Heart left ventricle (tissue), 16 donors: ENCODE results near the gene NR1H3. TPM values are rescaled to one million over a fixed set of nuclear protein-coding genes. Genes with fewer than 3 reads are reported as not detected.

Experiments used
- ATAC-seq, 4 donors: fragments of 200-7000 bp; cut with Tn5 transposase; one replicate each; pipeline ENCODE4 v1.9.1; 2020 to 2022; ENCODE audit warnings: moderate library complexity in 4 of 4, mild to moderate bottlenecking in 3 of 4, moderate number of reproducible peaks in 1 of 4
- DNase-seq, 5 donors: peaks; one replicate each; pipeline ENCODE4 v3.0.0-alpha.2; 2020
- H3K27ac ChIP-seq, 12 donors: fragments of 200-600 bp; sonication (generic) in 4 of 12; one replicate each; pipeline versions ENCODE4 v1.5.0 to v1.8.0; 2016 to 2022; ENCODE audit warnings: mild to moderate bottlenecking in 2 of 12
- H3K27me3 ChIP-seq, 9 donors: fragments of 200-600 bp; sonication (generic) in 2 of 9; one replicate each; pipeline versions ENCODE4 v1.5.1 to v1.8.0; 2016 to 2022; ENCODE audit warnings: mild to moderate bottlenecking in 3 of 9
- H3K36me3 ChIP-seq, 9 donors: fragments of 200-600 bp; sonication (generic) in 2 of 9; one replicate each; pipeline versions ENCODE4 v1.5.0 to v1.8.0; 2018 to 2022; ENCODE audit warnings: mild to moderate bottlenecking in 2 of 9
- H3K4me1 ChIP-seq, 12 donors: fragments of 200-600 bp; sonication (generic) in 4 of 12; one replicate each; pipeline versions ENCODE4 v1.5.0 to v1.8.0; 2016 to 2022; ENCODE audit warnings: mild to moderate bottlenecking in 3 of 12
- H3K4me3 ChIP-seq, 12 donors: fragments of 200-600 bp; sonication (generic) in 4 of 12; one replicate each; pipeline versions ENCODE4 v1.5.0 to v1.8.0; 2017 to 2022; ENCODE audit warnings: mild to moderate bottlenecking in 9 of 12, moderate library complexity in 4 of 12
- H3K9me3 ChIP-seq, 12 donors: fragments of 200-600 bp; sonication (generic) in 4 of 12; one replicate each; pipeline versions ENCODE4 v1.5.0 to v1.8.0; 2016 to 2022; ENCODE audit warnings: mild to moderate bottlenecking in 1 of 12
- POLR2A ChIP-seq, 2 donors: fragments of 450-650 bp; IDR thresholded peaks; one replicate each; pipeline ENCODE4 v1.6.1; 2017; ENCODE audit warnings: antibody characterized with exemption in 2 of 2, mild to moderate bottlenecking in 2 of 2, moderate library complexity in 2 of 2
- WGBS, 4 donors: extraction: QIAGEN DNeasy Blood & Tissue Kit in 2 of 4; methylation state at CpG; one replicate each; pipeline versions ENCODE4 v1.1.5 to v1.1.7; 2013 to 2018; 5-methylcytosine and 5-hydroxymethylcytosine counted together
- intact Hi-C, 10 donors: fragments of 100-400 bp; cut with DNase I; formaldehyde crosslinking; loops; one replicate each; pipeline versions ENCODE4 v1.11.1 to v1.14.2; 2022
- polyA plus RNA-seq, 2 donors: library from polyadenylated mRNA; stranded (reverse); fragments of 200-250 nt; gene quantifications; one replicate each; pipeline ENCODE4 v1.2.3, GENCODE V29; 2013
- total RNA-seq, 9 donors: library from RNA; depleted of rRNA in 2 of 9; stranded (reverse); fragments of >200 nt in 2 of 9; fragmentation: NEBNext Ultra II Directional in 3 of 9; extraction: Animal tissue kit (Norgen Biotek cat#: 25700) in 3 of 9; gene quantifications; one replicate each; pipeline versions ENCODE4 v1.1.0 to v1.2.4, GENCODE V29; 2016 to 2023
- TF ChIP-seq, protein P1 (sequence below), 12 donors: fragments of 200-600 bp; sonication (generic) in 4 of 12; IDR thresholded peaks; one replicate each; pipeline versions ENCODE4 v1.5.0 to v1.8.0; 2018 to 2022; ENCODE audit warnings: antibody characterized with exemption in 12 of 12, mild to moderate bottlenecking in 5 of 12
- donor health status: ischemic (EF 13 %, LVEDD 7.1; RV severe dilation, severe dysfunction).
- donor health status: healthy with polysubstance abuse.
- donor health status: DM: no; HTN: yes; CAD: no.
- donor health status: DM: no; HTN: no; CAD: no.
- donor health status: ischemic (EF 25% LVEDD 6.9; RV normal size, moderate dysfunction).
- donor health status: ischemic (EF 25% LVEDD 5.7; RV mildly dilated, moderate dysfunction).
- donor health status: healthy.
- donor health status: DM: yes; HTN: yes; CAD: no.
- donor health status: ischemic (EF 35%, LVEDD 5.7; RV mildly dilated, moderate dysfunction).
- donor health status: nonischemic (EF 11% LVEDD 7.7; RV severe dilation, severe dysfunction).
- donor health status: DM: yes; HTN: yes; CAD: no.
- donor health status: PGD.
- donor health status: ischemic (EF 29% LVEDD 5.4; RV normal size, mild dysfunction).
- donor health status: nonischemic (EF 23%, LVEDD 6.1; RV moderate dilation, normal function).

The NR1H3 gene
- total and polyA plus RNA-seq, 11 donors, result 3.9 to 38.5 (median 11.9) TPM

DNA sequence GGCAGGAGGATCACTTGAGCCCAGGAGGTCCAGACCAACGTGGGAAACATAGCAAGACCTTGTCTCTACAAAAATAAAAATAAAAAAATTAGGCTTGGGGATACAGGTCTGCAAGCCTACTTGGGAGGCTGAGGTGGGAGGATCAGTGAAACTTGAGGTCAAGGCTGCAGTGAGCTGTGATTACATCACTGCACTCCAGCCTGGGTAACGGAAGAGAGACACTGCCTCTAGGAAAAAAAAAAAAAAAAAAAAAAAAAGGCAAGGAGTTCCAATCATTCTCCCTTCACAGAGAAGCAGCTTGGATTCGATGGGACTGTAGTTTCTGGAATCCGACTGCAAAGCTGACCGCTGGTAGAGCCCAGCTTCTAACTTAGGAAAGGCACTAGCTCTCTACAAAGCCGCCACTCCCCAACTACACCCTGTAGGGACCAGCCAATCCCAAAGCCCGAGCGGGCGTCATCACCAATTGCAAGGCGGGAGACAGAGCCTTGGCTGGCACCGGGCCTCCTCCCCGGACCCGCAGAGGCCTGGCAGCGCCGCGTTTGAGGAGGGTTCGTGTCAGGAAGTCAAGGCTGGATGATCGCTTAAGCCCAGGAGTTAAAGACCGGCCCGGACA is 43.7 kb upstream of the NR1H3 start:
- Histone ChIP-seq H3K27me3 (no peaks in the 10 kb centered on the region), H3K4me3 (peak overlapping the region; percentile 9 to 81 (median 68)), H3K36me3 (peaks cover 0 to 19% (median 3%) of the 10 kb centered on the region in 9 donors), H3K9me3 (no peaks in the 10 kb centered on the region), H3K27ac (peak overlapping the region; percentile 81 to 97 (median 94)), H3K4me1 (peaks cover 0 to 39% (median 20%) of the 10 kb centered on the region in 12 donors)
- DNase-seq, result peak; percentile 92 to 97 (median 96)
- intact Hi-C loops, result loop anchor here in 5 of 10 donors (1.0 to 5.0 kb wide), 6 partner anchors 27 to 37 kb away; partner anchors contain the start of genes ARFGAP2 (in 2 of the 5) and PACSIN3 (in 1 of the 5)
- ATAC-seq, result peak; percentile 90 to 95 (median 94)
- WGBS, 4 donors, result 5 to 8% (median 5%) methylated on average over 19 to 20 of the region's 20 CpGs
- TF ChIP-seq, protein P1, sequence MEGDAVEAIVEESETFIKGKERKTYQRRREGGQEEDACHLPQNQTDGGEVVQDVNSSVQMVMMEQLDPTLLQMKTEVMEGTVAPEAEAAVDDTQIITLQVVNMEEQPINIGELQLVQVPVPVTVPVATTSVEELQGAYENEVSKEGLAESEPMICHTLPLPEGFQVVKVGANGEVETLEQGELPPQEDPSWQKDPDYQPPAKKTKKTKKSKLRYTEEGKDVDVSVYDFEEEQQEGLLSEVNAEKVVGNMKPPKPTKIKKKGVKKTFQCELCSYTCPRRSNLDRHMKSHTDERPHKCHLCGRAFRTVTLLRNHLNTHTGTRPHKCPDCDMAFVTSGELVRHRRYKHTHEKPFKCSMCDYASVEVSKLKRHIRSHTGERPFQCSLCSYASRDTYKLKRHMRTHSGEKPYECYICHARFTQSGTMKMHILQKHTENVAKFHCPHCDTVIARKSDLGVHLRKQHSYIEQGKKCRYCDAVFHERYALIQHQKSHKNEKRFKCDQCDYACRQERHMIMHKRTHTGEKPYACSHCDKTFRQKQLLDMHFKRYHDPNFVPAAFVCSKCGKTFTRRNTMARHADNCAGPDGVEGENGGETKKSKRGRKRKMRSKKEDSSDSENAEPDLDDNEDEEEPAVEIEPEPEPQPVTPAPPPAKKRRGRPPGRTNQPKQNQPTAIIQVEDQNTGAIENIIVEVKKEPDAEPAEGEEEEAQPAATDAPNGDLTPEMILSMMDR (IDR thresholded peaks at IDR 0.05), result no peak
- TF ChIP-seq POLR2A (IDR thresholded peaks at IDR 0.05), result peak in 1 of 2 donors; percentile 80

DNA sequence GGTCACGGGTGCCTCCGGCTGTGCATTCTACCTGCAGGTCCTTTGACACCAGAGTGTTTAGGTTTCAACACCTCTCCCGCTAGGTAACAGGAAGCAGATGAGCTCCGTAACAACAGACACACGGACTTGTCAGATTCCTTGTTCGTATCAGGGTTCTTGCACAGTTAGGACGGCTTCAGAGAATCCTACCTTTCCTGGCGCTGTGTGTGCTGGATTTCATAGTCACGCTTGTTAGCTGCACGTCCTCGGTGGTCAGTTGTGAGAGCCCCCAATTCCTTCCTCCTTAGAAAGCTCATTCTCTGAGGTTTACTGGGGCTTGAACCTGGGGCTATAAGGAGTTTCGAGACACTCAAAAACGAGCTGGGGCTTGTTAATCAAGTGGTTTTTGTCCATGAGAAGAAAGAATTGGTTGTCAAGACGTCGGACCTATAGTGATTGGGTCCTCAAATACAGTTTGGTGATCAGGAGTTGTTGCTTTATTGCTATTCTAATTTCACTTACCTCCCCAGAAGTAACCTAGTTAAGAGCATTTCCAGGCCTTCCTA is 42.4 kb upstream of the NR1H3 start:
- peak overlapping the region; percentile 37 to 81 (median 68) for H3K4me3 ChIP-seq
- peaks cover 0 to 33% (median 8%) of the 10 kb centered on the region in 9 donors for H3K36me3 ChIP-seq
- H3K9me3 ChIP-seq, result no peaks in the 10 kb centered on the region
- 11 to 16% (median 14%) methylated on average over 12 to 15 of the region's 15 CpGs for WGBS, 4 donors
- H3K27ac ChIP-seq, result peak overlapping the region; percentile 81 to 97 (median 94)
- H3K27me3 ChIP-seq, result no peaks in the 10 kb centered on the region
- no peak for DNase-seq
- peaks cover 3 to 49% (median 20%) of the 10 kb centered on the region in 12 donors for H3K4me1 ChIP-seq
- TF ChIP-seq POLR2A (IDR thresholded peaks at IDR 0.05), result no peak
- TF ChIP-seq, protein P1 (IDR thresholded peaks at IDR 0.05), result no peak
- ATAC-seq, result no peak
- intact Hi-C loops, result loop anchor here in 4 of 10 donors (1.0 to 5.0 kb wide), 7 partner anchors 29 to 42 kb away; partner anchors contain the start of genes ARFGAP2 (in 2 of the 4), PACSIN3 (in 2 of the 4) and NR1H3 (in 1 of the 4)

DNA sequence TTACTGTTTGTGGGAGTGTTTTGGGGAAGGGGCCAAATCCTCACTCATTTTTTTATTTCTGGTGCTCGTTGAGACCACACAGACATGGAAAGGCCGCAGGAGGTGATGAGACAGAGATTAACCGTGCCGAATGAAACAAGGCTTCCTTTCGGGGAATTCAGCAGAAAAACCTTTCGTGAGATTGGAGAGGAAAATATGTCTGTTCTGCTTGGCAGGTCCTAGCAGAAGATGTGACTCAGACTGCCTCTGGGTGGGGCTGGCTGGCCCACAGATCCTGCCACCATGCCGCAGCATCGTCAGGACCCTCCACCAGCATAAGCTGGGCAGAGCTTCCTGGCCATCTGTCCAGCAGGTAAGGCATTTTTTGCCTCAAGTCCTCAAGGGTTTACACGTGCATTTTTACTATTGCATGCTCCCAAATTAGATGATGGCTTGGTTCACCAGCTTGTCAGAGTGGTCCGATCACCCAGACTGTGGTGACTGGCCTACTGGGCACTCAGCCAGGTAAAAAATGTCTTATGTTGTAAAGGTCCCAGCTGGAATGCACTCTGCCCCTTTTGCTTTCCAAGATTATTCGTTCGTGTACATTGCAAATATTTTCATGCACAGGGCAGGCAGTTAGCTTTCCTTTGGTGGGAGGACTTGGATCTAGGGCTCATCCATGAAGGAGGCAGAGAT is 41.5 kb upstream of the NR1H3 start:
- Histone ChIP-seq H3K9me3 (no peaks in the 10 kb centered on the region), H3K4me1 (peaks cover 3 to 51% (median 22%) of the 10 kb centered on the region in 12 donors), H3K36me3 (peaks cover 0 to 41% (median 12%) of the 10 kb centered on the region in 9 donors), H3K27ac (peak overlapping the region in 11 of 12 donors; percentile 46 to 97 (median 95)), H3K4me3 (peak overlapping the region in 10 of 12 donors; percentile 58 to 81 (median 72)), H3K27me3 (no peaks in the 10 kb centered on the region)
- no peak for TF ChIP-seq POLR2A (IDR thresholded peaks at IDR 0.05)
- TF ChIP-seq, protein P1 (IDR thresholded peaks at IDR 0.05), result peak in 1 of 12 donors; percentile 14
- peak in 3 of 5 donors; percentile 29 to 62 (median 35) for DNase-seq
- intact Hi-C loops, result loop anchor here in 3 of 10 donors (5.0 kb wide), 3 partner anchors 34 to 41 kb away; partner anchors contain the start of genes ARFGAP2 (in 1 of the 3) and NR1H3 (in 1 of the 3)
- peak in 2 of 4 donors; percentile 14 to 40 for ATAC-seq
- 6 to 9% (median 7%) methylated on average over 9 to 12 of the region's 12 CpGs for WGBS, 4 donors
